DMS 273 treated with DMSO at 0.1 percent for 48 hours (cell line): ENCODE data around the gene SERPINB6.
"Not testable (repeated sequence)": the region's sequence is repeated elsewhere in the genome, so short reads cannot be mapped to it uniquely, and the experiment has no call there.

Experiments
- DNase-seq: peaks from one replicate; lab custom pipeline; 2025; lab: John Stamatoyannopoulos, UW

SERPINB6 gene

DNA sequence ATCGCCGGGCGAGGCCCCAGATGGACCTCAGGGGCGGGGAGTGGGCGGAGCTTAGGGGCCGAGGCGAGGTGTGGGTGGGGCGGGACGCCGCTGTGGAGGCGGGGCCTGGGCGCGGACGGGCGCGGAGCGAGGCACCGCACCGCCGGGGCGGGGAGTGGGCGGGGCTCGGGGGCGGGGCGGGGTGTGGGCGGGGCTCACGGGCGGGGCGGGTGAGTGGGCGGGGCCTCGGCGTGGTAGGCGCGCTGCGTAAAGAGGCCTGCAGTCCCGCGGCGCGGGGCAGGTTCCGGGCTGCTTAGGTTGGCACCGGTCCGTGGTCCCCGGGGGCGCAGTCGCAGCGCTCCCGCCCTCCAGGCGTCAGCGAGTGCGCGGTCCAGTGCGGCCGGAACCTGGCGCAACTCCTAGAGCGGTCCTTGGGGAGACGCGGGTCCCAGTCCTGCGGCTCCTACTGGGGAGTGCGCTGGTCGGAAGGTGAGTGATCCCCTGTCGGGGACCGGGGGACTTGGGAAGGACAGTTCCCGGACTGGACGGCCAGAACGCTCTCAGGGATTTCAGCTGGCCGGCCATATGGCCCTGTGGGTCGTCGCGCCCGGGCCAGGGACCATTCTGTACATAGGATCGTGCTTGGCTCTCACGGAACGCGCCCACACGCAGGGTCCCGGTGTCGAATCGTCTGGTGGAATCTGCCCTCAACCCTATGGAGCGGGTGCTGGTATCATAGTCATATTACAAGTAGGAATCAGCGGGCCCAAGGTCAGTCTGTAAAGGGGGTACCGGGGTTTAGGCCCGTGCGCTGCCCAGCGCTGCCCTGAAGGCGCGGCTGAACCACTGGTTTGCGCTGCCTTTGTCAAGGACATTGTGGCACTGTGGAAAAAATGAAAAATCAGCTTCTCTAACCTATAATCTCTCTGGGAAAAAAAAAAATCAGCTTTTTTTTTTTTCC, 28.5 kb upstream of the SERPINB6 start, which contains the start of gene NQO2:
TSS of gene NQO2 (plus strand) at position 277 of the 940 bp plus-strand sequence. CDS start 6,659 bp downstream, outside the sequence.
- DNase-seq = peak; percentile 52

DNA sequence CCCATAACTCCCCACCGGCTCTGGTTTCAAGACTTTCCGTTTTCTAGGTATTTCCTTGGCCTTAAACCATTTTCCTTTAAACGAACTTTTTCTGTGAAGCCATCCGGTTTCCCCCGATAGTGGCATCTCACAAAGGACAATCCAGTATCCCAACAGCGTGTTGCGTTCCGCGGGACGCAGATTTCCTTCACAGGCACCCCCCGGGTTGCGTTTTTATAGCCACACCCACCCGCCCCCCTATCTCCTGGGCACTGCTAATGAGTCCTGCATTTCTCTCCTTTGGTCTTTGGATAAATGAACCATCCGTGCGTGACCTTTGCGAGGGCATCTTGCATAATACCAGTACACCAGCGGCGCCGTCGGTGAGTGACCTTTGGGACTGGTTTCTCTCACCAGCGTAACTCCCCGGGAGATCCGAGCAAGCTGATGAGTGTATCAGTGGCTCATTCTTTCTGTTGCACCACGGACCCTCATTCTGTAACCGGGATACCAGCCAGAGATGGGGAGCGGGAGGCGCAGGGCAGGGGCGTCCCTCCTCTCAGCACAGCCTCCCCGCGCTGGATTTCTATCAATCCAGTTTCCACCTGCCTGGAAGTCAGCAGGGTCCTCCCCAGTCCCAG, 27.7 kb upstream of the SERPINB6 start:
- DNase-seq = no peak

DNA sequence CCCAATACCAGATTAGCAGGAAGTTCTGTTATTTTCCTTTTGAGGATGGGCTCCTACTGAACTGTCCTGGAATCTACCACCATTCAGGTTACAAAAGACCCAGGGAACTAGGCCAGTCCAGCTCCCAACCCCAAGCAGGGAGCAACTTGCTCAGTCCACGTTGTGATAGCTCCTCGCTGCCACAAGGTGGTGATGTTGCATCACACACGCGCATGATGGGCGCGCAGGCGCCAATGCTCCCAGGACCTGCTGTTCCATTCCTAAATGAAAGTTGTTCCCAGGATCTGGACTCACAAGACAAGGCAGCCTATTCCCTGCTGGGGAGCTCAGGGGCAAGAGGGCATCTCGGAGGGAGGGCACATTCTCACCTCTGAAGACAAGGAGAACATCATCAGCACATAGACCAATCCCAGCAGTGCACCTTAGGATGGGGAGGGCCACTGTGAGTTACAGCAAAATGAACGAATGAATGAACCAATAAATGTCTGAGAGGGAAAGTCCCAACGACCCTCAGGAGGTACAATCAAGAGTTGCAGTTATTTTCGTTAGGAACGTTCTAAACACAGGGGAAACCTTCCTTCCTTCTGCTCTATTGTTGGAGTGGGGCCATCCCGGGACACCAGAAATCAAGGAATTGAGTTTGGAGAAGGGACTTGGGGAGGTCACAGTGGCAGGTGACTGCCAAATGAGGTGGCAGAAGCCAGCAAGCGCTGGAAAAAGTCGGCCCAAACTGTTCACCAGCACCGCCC, 27.1 kb upstream of the SERPINB6 start:
- DNase-seq = not testable (repeated sequence)

DNA sequence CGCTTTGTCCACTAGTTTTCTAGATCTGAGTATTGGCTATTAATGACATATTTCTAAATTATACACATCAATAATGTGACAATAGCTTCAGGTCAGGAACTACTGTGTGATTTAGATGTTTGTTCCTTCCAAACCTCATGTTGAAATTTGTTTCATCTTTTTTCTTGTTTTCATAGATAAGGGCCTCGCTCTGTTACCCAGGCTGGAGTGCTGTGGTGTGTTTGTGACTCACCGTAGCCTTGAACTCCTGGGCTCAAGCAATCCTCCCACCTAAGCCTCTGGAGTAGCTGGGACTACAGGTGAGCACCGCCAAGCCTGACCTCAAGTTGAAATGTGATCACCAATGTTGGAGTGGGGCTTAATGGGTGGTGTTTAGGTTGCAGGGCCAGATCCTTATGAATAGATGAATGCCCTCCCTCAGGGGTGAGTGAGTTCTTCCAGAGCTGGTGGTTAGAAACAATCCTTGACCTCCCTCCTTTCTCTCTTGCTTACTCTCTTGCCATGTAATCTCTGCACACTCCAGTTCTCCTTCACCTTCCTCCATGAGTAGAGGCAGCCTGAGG, 22.5 kb upstream of the SERPINB6 start:
- DNase-seq = no peak

DNA sequence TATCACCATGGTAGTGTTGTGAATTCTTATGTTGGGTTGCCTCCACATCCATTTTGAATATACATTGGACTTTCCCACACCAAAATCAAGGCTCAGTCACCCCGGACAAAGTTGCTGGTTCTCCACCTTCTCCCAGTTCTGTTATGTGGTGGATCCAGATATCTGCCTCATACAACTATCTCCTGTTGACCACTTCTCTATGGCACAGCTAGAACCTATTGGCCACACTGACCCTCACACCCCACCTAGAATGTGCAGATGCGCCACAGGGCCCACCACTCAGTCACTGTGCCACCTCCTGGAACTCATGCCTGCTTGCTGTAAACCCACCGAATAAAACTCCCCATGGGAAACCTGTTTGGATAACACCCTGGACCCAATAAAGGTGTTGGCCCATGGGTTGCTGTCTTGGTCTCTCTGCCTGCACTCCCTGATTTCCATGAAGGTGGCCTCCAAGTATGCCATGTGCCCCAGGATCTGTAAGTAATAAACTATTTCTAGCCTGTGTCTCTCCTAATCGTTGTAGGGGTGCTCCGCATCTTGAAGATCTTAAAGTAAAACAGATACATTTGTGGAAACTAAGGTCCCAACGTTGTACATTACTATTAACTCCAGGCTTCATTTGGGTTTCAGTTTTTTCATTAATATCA, 21.1 kb upstream of the SERPINB6 start:
- no peak for DNase-seq

DNA sequence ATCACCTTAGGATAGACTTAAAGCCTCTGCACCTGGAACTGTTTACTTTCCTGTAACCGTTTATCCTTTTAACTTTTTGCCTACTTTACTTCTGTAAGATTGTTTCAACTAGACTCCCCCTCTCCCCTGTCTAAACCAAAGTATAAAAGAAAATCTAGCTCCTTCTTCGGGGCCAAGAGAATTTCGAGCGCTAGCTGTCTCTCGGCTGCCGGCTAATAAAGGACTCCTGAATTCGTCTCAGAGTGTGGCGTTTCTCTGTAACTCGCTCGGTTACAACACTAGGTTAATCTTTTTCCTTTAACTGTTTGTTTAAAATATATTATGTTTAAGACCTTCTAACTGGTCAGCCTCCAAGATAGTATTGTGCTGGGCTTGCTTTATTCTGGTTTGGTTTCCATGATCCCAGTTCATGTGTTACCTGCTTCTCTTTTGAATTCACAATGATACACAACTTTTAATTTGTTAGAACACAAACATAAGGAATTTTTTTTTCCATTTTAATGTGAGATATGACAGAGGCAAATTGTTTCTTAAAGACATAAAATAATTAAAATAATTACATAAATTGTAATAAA, 19.7 kb upstream of the SERPINB6 start:
- no peak for DNase-seq

DNA sequence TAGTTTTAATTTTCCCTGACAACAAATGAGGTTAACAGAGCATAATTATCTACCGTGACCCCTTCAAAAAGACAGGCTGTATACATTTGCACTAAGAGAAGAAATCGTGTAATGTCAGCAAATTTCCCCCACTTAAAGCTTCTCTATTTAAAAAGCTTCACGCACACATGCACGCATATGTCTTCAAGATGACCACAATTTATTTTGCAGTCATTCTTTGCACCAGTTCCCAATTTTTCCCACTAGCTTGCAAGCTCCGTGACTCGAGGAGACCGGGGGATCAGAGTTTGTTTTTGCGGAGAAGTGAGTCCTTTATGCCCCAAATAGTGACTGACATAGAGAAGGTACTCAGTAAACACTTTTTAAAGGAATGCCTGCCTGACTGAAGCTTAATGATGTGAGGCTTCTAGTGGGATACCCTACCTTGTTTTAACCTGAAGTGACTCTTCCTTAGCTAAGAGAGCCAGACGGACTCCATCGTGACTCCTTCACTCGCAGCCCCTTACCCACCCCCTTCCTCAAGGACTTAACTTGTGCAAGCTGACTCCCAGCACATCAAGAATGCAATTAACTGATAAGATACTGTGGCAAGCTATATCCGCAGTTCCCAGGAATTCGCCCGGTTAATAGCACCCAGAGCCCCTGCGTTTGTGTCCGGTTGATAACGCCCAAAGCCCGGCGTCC, 19.0 kb upstream of the SERPINB6 start:
- DNase-seq = no peak

DNA sequence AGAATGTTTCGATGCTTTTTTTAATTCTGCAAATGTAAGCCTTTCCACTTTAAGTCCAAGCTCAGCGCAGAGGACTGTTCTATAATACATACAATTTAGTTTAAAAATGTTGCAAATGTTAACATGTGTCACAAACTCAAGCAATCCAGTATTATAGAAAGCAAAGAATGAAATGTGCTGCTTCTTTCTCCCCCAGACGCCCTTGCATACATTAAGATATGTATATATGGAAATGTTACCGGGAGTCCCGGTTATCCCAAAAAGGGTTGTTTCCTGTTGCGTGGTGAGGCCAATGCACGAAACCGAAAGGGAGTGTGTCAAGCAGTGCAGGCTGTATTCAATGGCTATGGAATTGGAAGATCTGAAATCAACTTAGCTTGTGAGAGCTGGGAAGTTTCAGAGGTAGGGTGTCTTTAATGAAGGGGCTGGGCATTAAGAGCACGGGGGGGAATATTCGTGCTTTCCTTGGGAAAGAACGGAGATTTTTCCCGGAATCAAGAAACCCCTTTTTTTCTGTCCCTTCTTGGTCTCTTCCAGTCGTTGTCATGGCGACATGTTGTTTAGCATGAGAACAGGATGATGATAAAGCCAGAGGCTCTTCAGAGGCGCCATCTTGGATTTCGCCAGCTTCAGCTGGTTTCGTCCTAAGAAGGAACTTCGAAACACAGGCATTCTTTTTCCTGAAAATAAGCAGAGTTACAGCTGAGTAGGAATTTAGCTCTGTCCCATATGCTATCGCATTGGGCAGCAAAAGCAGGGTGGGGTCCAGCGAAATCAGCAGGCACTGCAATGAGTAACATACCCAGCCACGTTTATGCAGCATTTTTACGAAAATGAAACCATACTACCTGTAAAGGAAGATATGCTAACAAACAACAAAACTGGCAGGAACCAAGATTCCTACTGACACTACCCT, 18.2 kb upstream of the SERPINB6 start:
- DNase-seq = peak; percentile 97

DNA sequence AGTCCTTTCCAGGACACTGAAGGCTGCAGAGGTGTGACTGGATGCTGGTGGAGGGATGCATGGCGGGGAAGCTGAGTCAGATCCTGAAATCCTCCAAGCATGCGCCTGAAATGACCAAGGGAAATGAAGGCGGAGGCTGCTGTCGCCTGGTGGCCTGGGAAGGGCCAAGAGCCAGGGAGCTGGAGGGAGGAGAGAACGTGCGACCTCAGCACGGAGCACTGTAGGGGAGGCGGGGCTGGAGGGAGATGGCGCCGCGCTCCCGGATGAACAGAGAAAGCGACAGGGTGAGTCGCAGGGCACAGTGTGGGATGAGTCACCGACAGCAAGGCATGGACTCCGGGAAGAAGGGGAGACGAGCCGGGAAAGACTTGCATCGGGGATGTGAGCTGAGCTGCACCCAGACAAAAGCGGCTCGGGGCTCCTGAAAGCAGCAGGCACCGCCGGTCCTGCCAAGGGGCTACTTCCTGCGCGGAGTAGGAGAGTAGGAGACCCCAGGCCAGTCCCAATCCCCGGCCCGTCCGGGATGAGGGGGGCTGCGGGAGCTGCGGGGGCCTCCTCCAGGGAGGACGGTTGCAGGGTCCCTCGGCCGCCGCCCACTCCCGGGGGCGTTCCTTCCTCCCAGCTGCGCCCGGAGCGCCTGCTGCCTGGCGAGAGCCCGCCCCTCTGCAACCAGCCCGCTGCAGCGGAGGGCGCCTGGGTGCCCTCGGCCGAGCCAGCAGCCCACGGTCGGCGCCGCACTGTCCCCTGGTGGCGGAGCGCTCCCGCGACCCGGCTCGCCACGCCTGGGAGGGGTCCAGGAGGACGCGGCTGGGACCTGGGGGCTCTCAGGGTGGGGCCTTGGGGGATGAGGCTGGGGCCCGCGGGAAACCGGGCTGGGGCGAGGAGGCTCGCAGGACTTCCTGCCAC, 17.3 kb upstream of the SERPINB6 start:
- DNase-seq = peak; percentile 60

DNA sequence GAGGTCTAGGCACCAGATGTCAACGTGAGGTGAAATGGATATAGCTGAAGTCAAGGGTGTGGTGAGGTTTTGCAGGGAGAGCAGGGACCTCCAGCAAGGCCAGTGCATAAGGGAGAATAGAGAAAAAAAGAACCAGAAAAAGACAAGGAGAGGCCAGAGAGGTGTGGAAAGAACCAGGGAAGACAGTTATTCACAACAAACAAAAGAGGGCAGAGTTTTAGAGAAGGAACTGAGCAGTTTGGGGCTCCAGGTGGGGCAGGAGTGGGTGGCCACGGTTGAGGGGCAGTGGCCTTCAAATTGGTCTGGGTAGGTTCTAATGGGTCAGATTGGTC, 16.7 kb upstream of the SERPINB6 start:
- no peak for DNase-seq

DNA sequence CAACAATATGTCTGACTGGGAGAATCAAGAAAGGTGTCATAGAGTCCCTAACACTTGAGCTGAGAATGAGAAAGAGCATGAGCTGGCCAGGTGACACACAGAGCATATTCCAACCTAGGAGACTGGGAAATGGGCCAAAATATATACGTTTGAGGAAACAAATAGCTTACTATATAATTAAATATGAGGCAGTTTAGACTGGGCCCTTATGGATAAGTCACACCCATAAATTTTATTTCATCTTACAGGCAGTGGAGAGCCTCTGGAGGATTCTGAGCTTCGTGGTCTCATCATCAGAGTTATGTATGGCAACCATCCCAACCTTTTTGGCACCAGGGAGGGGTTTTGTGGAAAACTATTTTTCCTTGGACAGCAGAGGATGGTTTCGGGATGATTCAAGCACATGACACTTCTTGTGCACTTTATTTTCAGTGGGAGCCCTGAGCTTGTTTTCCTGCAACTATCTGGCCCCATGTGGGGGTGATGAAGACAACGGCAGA, 15.4 kb upstream of the SERPINB6 start:
- no peak for DNase-seq

DNA sequence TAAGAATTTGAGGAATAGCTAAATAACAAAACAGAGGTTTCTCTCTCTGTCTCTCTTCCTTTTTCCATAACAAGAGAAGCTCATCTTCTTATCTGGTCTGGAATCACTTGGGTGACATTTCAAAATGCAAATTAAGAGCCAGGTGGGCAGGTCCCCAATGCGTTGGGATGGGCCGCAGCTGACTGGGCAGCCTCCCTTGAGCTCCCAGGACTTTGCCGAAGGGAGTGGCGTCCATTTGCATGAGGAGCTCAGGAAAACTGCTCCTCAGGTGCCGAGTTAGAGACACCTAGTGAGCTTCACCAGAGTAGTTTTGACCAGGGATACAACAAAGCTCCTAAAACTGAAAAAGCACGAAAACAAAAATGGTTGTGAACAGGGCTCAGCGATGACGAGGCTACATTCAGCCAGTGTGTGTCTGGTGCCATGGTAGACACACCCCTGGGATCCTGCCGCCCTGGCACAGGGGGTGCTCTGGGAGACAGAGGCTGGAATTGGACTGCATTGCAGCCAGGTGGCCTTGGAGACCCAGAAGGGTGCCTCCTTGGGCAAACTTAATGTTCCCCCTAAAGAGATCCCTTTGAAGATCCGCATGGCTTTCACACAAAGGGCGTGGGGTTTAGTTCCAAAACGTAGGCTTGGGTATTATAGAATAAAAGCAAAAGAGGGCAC, 13.5 kb upstream of the SERPINB6 start:
- DNase-seq = no peak

DNA sequence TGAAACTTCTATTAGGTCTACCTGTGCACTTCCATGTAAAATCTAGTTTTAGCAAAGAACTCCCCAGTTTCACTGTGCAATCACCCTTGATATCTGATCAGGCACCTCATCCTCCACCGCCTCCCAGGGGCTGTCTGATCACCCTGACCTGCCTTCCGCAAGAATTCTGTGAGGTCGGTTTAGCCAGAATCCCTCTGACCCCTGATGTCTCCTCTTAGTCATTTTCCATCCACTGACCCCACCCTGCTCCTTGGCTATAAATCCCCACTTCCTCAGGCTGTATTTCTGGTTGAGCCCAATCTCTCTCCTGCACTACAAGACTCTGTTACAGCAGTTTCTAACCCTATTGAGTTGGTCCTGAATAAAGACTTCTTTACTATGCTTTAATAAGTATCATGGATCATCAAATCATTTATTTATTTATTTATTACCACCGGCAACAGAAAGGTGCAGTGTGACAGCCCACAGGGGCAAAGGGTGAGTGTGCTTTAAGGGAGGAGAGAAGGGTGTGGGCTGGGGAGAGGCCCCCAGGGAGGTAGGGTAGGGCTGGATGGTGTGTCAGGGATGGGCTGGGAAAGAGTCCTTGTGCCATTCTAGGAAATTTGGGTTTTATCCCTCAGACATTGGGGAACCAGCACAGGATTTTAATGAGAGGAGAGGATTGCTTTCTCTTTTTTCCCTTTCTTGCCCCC, 11.2 kb upstream of the SERPINB6 start:
- DNase-seq = no peak

DNA sequence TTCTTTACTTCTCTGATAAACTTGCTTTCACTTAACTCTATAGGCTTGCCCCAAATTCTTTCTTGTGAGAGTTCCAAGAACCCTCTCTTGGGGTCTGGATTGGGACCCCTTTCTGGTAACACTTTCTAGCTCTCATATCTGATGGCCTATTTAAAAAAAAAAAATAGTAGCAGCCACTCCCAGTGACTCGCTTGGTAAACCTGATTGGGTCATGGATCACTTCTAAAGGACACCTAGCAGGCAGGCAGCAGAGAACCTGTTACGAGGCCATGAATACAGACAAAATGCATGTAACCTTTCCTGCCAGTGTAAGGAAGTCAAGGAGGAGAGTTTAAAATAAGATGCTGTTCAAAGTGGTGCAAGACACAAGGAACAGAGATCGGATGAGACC, 9.1 kb upstream of the SERPINB6 start:
- no peak for DNase-seq

DNA sequence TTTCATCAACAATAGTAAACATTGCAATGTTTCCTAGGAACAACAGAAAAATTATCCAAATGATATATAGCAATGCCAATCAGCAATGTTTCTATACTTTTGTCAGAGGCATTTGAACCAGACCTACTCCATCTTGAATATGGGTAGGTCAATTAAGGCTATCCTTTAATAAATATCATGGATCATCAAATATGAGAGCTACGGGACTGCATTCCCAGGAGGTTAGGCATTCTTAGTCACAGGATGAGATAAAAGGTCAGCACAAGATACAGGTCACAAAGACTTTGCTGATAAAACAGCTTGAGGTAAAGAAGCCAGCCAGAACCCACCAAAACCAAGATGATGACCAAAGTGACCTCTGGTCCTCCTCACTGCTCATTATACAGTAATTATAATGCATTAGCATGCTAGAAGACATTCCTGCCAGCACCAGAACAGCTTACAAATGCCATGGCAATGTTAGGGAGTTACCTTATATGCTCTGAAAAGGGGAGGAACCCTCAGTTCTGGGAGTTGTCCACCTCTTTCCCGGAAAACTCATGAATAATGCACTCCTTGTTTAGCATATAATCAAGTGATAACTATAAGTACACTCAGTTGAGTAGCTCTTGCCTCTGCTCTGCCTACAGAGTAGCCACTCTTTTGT, 8.6 kb upstream of the SERPINB6 start:
- DNase-seq = no peak

DNA sequence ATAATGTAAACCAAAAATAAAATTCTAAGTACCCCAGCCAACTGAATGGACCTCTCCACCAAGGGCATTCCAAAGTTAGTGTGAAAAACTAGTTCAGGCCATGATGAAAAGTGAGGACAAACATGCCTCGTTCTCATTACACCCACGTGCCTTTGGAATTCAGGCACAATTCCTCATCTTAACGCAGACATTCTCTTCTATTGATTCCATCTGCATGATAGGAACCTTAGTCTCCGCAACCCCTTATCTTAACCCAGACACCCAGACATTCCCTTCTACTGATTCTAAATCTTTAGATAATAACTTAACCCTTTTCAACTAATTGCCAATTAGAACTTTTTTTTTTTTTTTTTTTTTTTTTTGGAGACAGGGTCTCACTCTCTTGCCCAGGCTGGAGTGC, 7.6 kb upstream of the SERPINB6 start:
- DNase-seq = no peak
